Transverse colon (tissue), 4 donors: Measurements from ENCODE around the gene RNF14. TPM values are rescaled to one million over a fixed set of nuclear protein-coding genes. Genes with fewer than 3 reads are reported as not detected.
"Not testable (repeated sequence)": the region's sequence is repeated elsewhere in the genome, so short reads cannot be mapped to it uniquely, and the experiment has no call there.

ENCODE experiments used
- DNase-seq: peaks from one replicate; pipeline ENCODE4 v3.0.0-alpha.2; 2019
- H3K27ac ChIP-seq, 4 donors: fragments of 200-600 bp; sonication (generic); 2 replicates each; pipeline ENCODE4 v1.5.1; 2016 to 2018; ENCODE audit warnings: inconsistent platforms in 4 of 4
- H3K27me3 ChIP-seq: fragments of 200-600 bp; sonication (generic); 2 replicates; pipeline ENCODE4 v1.5.1; 2017; ENCODE audit warnings: inconsistent platforms
- H3K36me3 ChIP-seq, 4 donors: fragments of 200-600 bp; sonication (generic); 2 replicates each; pipeline ENCODE4 v1.5.1; 2017 to 2019; ENCODE audit warnings: inconsistent platforms in 4 of 4
- H3K4me1 ChIP-seq, 4 donors: fragments of 200-600 bp; sonication (generic); 2 replicates each; pipeline ENCODE4 v1.5.1; 2017 to 2020; ENCODE audit warnings: inconsistent platforms in 4 of 4
- H3K4me3 ChIP-seq, 4 donors: fragments of 200-600 bp; sonication (generic); 1 replicate in 1 of 4; 2 replicates in 3 of 4; pipeline versions ENCODE4 v1.5.1 to v1.6.1; 2017 to 2019; ENCODE audit warnings: inconsistent platforms in 4 of 4
- H3K9me3 ChIP-seq, 2 donors: fragments of 200-600 bp; sonication (generic); 2 replicates each; pipeline ENCODE4 v1.5.1; 2017 to 2019; ENCODE audit warnings: inconsistent platforms in 2 of 2
- EP300 ChIP-seq: sonication (generic); formaldehyde crosslinking; IDR thresholded peaks from one replicate; pipeline ENCODE4 v1.6.1; 2017; ENCODE audit warnings: antibody characterized with exemption, low read depth
- POLR2A ChIP-seq: fragments of 450-650 bp; IDR thresholded peaks from one replicate; pipeline ENCODE4 v1.6.1; 2016; ENCODE audit warnings: antibody characterized with exemption, mild to moderate bottlenecking, moderate library complexity
- POLR2AphosphoS5 ChIP-seq, 3 donors: sonication (generic); formaldehyde crosslinking; IDR thresholded peaks; one replicate each; pipeline ENCODE4 v1.6.1; 2016; ENCODE audit warnings: antibody characterized with exemption in 3 of 3
- WGBS, 2 donors: methylation state at CpG; one replicate each; pipeline ENCODE4 v1.1.5; 2018; ENCODE audit warnings: low coverage in 1 of 2; 5-methylcytosine and 5-hydroxymethylcytosine counted together
- in situ Hi-C, 4 donors: fragments of 200-750 bp; cut with MboI; loops; one replicate each; pipeline versions ENCODE4 v1.15.0 to v1.15.1; 2017; ENCODE audit warnings: low sequenced_read_pairs in 3 of 4, low pct_ligation_motif_present in 1 of 4, low pct_unique_long_range_greater_than_20kb in 1 of 4
- intact Hi-C: fragments of 100-400 bp; cut with DNase I; formaldehyde crosslinking; loops from one replicate; pipeline ENCODE4 v1.15.1; 2023; ENCODE audit warnings: low total_unique reads
- total RNA-seq, 4 donors: library from RNA; depleted of rRNA; stranded (reverse); fragments of >200 nt; gene quantifications; one replicate each; pipeline ENCODE4 v1.1.0, GENCODE V29; 2016
- TF ChIP-seq, protein P1 (sequence below), 5 experiments: fragments of 200-600 bp in 3 of 5; fragments of 450-650 bp in 2 of 5; sonication (generic) in 3 of 5; IDR thresholded peaks; 1 replicate in 2 of 5; 2 replicates in 3 of 5; pipeline ENCODE4 v1.5.1; 2016 to 2017; ENCODE audit warnings: antibody characterized with exemption in 5 of 5, inconsistent platforms in 3 of 5, mild to moderate bottlenecking in 2 of 5, moderate library complexity in 1 of 5

Gene RNF14
- total RNA-seq, 4 donors from 2014 or later = 15.3 to 66.7 (median 57.1) TPM

DNA sequence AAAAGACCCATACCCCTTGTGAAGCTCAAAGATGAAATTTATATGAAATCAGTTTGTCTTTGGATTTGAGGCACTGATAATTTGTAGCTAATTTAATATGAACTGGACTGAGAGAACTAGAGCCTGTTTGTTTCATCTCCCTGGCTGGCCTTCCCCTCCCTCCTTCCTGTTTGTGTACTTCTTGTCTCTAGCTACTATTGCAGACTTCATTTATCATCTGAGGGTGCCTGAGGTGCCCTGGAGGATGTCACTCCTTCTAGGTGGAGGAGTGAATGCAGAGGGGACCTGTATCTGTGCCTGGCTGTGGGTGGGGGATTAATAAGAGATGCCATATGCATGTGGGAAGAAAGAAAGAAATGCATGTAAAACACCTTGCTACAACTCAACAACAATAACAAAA lies 66.1 kb downstream of the RNF14 start:
- Histone ChIP-seq H3K27ac (no peak overlapping the region), H3K36me3 (no peaks in the 10 kb centered on the region), H3K9me3 (no peaks in the 10 kb centered on the region), H3K4me1 (no peaks in the 10 kb centered on the region), H3K27me3 (no peaks in the 10 kb centered on the region), H3K4me3 (no peak overlapping the region)
- in situ Hi-C loops (no loop called here), intact Hi-C loops (no loop called here)
- no peak for DNase-seq
- TF ChIP-seq POLR2AphosphoS5 (IDR thresholded peaks at IDR 0.05) = no peak
- no peak for TF ChIP-seq EP300
- TF ChIP-seq, protein P1, sequence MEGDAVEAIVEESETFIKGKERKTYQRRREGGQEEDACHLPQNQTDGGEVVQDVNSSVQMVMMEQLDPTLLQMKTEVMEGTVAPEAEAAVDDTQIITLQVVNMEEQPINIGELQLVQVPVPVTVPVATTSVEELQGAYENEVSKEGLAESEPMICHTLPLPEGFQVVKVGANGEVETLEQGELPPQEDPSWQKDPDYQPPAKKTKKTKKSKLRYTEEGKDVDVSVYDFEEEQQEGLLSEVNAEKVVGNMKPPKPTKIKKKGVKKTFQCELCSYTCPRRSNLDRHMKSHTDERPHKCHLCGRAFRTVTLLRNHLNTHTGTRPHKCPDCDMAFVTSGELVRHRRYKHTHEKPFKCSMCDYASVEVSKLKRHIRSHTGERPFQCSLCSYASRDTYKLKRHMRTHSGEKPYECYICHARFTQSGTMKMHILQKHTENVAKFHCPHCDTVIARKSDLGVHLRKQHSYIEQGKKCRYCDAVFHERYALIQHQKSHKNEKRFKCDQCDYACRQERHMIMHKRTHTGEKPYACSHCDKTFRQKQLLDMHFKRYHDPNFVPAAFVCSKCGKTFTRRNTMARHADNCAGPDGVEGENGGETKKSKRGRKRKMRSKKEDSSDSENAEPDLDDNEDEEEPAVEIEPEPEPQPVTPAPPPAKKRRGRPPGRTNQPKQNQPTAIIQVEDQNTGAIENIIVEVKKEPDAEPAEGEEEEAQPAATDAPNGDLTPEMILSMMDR (IDR thresholded peaks at IDR 0.05) = no peak
- TF ChIP-seq POLR2A = no peak

DNA sequence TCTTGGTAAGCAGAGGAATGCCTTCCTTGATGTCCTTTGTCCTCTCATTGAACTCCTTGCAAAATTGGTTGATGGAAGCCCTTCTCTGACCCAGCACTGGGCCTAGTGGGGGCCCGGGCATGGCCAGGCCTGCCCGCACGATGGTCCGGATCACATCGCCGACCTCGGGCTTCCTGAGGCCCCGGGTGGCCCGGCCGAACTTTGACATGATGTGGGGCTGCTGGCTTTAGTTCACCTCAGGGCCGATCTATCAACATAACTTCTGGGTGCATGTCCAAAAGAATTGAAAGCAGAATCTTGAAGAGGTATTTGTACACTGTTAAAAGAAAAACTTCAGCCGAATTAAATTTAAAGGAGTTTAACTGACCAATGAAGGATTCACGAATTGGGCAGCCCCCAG lies 68.0 kb downstream of the RNF14 start:
- no peak overlapping the region for H3K27ac ChIP-seq
- DNase-seq = no peak
- no peaks in the 10 kb centered on the region for H3K9me3 ChIP-seq
- H3K27me3 ChIP-seq = no peaks in the 10 kb centered on the region
- in situ Hi-C loops (no loop called here), intact Hi-C loops (no loop called here)
- no peak overlapping the region for H3K4me3 ChIP-seq
- TF ChIP-seq, protein P1 (IDR thresholded peaks at IDR 0.05) = no peak
- TF ChIP-seq POLR2AphosphoS5 (IDR thresholded peaks at IDR 0.05) (no peak), EP300 (no peak), POLR2A (no peak)
- WGBS, 2 donors = 90 to 94% methylated on average over 5 to 13 of the region's 13 CpGs
- H3K36me3 ChIP-seq = no peaks in the 10 kb centered on the region
- H3K4me1 ChIP-seq = no peaks in the 10 kb centered on the region

DNA sequence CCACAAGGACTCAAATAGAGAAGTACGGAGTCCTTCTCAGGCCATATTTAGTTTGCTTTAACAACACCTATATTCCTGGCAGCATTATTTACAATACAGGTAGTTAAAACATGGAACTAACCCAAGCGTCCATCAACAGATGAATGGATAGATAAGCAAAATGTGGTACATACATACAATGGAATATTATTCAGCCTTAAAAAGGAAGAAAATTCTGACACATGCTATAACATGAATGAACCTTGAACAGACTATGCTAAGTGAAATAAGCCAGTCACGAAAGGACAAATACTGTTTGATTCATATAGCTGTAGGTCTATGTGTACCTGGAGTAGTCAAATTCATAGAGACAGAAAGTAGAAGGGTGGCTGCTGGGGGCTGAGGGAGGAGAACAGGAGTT lies 68.7 kb downstream of the RNF14 start:
- H3K27me3 ChIP-seq, H3K9me3 ChIP-seq, H3K36me3 ChIP-seq, DNase-seq, H3K27ac ChIP-seq, in situ Hi-C loops, H3K4me1 ChIP-seq, intact Hi-C loops, H3K4me3 ChIP-seq: not testable (repeated sequence)
- 81 to 100% methylated on average over 2 to 3 of the region's 3 CpGs for WGBS, 2 donors

DNA sequence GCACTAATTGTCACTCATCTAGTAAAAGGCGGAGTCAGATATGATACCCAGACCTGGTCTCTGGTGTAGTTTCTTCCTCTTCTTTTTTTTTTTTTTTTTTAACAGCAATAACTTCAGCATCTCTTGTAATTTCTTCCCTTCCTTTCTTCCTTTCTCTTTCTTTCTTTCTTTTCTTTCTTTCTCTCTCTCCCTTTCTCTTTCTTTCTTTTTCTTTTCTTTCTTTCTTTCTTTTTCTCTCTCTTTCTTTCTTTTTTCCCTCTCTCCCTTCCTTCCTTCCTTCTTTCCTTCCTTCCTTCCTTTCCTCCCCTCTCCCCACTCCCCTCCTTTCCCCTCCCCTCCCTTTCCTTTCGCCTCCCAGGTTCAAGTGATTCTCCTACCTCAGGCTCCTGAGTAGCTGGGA lies 69.8 kb downstream of the RNF14 start:
- TF ChIP-seq EP300 (no peak), POLR2AphosphoS5 (IDR thresholded peaks at IDR 0.05) (no peak), POLR2A (no peak)
- TF ChIP-seq, protein P1 (IDR thresholded peaks at IDR 0.05) = no peak
- Histone ChIP-seq H3K4me3 (no peak overlapping the region), H3K36me3 (no peaks in the 10 kb centered on the region), H3K4me1 (no peaks in the 10 kb centered on the region), H3K9me3 (no peaks in the 10 kb centered on the region), H3K27ac (no peak overlapping the region), H3K27me3 (no peaks in the 10 kb centered on the region)
- in situ Hi-C loops = no loop called here
- WGBS, 2 donors = 93 to 100% methylated on average over 1 to 2 of the region's 2 CpGs
- DNase-seq = no peak
- intact Hi-C loops = no loop called here

Other genes starting within 250 kb of the RNF14 start
- 100 to 1,000 TPM in 3 of 4 donors, 10 to 100 TPM in 1; 92.5 to 217 (median 164) TPM for gene PCDH1, start 90.7 kb upstream of the RNF14 start, total RNA-seq
- 100 to 1,000 TPM in 3 of 4 donors, 10 to 100 TPM in 1; 92.6 to 270 (median 126) TPM for gene DELE1, start 45.2 kb upstream of the RNF14 start, total RNA-seq
- gene PCDH12, start 10.9 kb upstream of the RNF14 start, total RNA-seq = under 1 TPM in 3 of 4 donors, not detected in 1; 0.37 to 0.95 (median 0.68) TPM
- gene GNPDA1, start 43.9 kb downstream of the RNF14 start, total RNA-seq = 10 to 100 TPM in 2 of 4 donors, 1 to 10 TPM in 2; 1.6 to 24.8 (median 8.9) TPM
- 10 to 100 TPM; 19.1 to 92.2 (median 65.6) TPM for gene NDFIP1, start 139.7 kb downstream of the RNF14 start, total RNA-seq